ACC112 (cell line): ENCODE measurements around the gene ARHGEF11.

Experiments
- H2AFZ ChIP-seq: fragments of 200-600 bp; sonication (generic); one replicate; pipeline ENCODE4 v1.6.0; 2017; ENCODE audit warnings: antibody characterized with exemption, low read length; ENCODE audit not compliant: unreplicated experiment
- H3K27ac ChIP-seq: fragments of 200-600 bp; sonication (generic); 2 replicates; pipeline ENCODE4 v1.5.1; 2014; ENCODE audit warnings: low read depth, mild to moderate bottlenecking, antibody characterized with exemption, low read length, moderate library complexity
- H3K27me3 ChIP-seq: fragments of 200-600 bp; sonication (generic); 2 replicates; pipeline ENCODE4 v1.6.1; 2014; ENCODE audit warnings: mild to moderate bottlenecking, antibody characterized with exemption, low read length, moderate library complexity, mixed read lengths; ENCODE audit not compliant: insufficient read depth
- H3K36me3 ChIP-seq: fragments of 200-600 bp; sonication (generic); 2 replicates; pipeline ENCODE4 v1.6.1; 2016; ENCODE audit warnings: mild to moderate bottlenecking, antibody characterized with exemption, low read length, moderate library complexity, mixed read lengths; ENCODE audit not compliant: insufficient read depth
- H3K4me1 ChIP-seq: fragments of 200-600 bp; sonication (generic); one replicate; pipeline ENCODE4 v1.6.1; 2016; ENCODE audit warnings: low read length, mixed read lengths; ENCODE audit not compliant: insufficient read depth, unreplicated experiment, control insufficient read depth
- H3K4me3 ChIP-seq: fragments of 200-600 bp; sonication (generic); 2 replicates; pipeline ENCODE4 v1.5.1; 2014; ENCODE audit warnings: mild to moderate bottlenecking, low read depth, low read length
- H3K79me2 ChIP-seq: fragments of 200-600 bp; sonication (generic); one replicate; pipeline ENCODE4 v1.6.0; 2016; ENCODE audit warnings: low read length; ENCODE audit not compliant: control insufficient read depth, unreplicated experiment, insufficient read depth

The ARHGEF11 gene

GRCh38 chr1:157028674-157029073 lies 16.9 kb downstream of the ARHGEF11 start:
- H3K36me3 ChIP-seq: no peaks in the 10 kb centered on the region
- H3K4me3 ChIP-seq: no peak overlapping the region
- no peaks in the 10 kb centered on the region for H3K27me3 ChIP-seq
- H2AFZ ChIP-seq: no peak overlapping the region
- H3K79me2 ChIP-seq: peaks cover 61% of the 10 kb centered on the region
- H3K4me1 ChIP-seq: no peaks in the 10 kb centered on the region
- no peak overlapping the region for H3K27ac ChIP-seq

DNA sequence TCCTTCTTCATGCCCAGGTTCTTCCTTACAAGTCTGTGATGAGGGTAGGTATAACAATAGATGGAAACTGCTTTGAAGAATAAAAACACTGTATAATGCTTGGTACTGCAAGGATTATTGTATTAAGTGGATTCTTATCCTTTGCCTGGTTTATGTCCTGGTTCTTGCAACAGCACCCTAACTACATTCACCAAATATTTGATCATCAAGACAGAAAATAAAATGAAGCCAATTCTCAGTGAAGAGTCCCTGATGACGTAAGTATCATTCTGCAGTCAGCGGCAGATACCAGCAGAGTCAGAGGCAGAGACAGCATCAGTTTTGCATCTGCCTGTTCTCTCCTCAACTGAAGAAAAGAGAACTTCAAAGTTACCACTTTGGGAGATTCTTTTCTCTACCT lies 19.7 kb downstream of the ARHGEF11 start:
- peaks cover 42% of the 10 kb centered on the region for H3K79me2 ChIP-seq
- H3K27me3 ChIP-seq: no peaks in the 10 kb centered on the region
- peaks cover 5% of the 10 kb centered on the region; the same call in 1 of the 2 replicates for H3K36me3 ChIP-seq
- H3K4me1 ChIP-seq: no peaks in the 10 kb centered on the region
- no peak overlapping the region for H3K27ac ChIP-seq
- H2AFZ ChIP-seq: no peak overlapping the region
- H3K4me3 ChIP-seq: no peak overlapping the region

GRCh38 chr1:157025385-157025784 lies 20.2 kb downstream of the ARHGEF11 start:
- Histone ChIP-seq H3K27ac (no peak overlapping the region), H3K36me3 (peaks cover 5% of the 10 kb centered on the region; the same call in 1 of the 2 replicates), H3K79me2 (peaks cover 38% of the 10 kb centered on the region), H2AFZ (no peak overlapping the region), H3K27me3 (no peaks in the 10 kb centered on the region), H3K4me1 (no peaks in the 10 kb centered on the region), H3K4me3 (no peak overlapping the region)

GRCh38 chr1:157021688-157022087 lies 23.9 kb downstream of the ARHGEF11 start:
- Histone ChIP-seq H3K4me3 (no peak overlapping the region), H3K79me2 (peaks cover 25% of the 10 kb centered on the region), H3K4me1 (no peaks in the 10 kb centered on the region), H3K27ac (no peak overlapping the region), H3K27me3 (no peaks in the 10 kb centered on the region), H2AFZ (no peak overlapping the region), H3K36me3 (peaks cover 12% of the 10 kb centered on the region)

DNA sequence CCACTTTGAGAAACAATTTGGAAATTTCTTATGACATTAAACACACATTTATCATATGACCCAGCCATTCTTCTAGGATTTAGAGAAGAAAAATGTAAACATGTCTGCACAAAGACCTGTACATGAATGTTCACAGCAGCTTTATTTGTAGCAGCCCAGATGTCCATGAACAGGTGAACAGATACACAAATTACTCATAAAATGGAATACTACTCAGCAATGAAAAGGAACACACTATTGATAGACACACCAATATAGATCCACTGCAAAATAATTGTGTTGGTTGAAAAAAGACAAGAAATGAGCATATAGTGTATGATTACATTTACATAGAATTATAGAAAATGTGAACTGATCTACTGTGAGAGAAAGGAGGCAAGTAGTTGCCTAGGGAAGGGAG lies 26.1 kb downstream of the ARHGEF11 start:
- H3K27me3 ChIP-seq: no peaks in the 10 kb centered on the region
- no peaks in the 10 kb centered on the region for H3K4me1 ChIP-seq
- H3K36me3 ChIP-seq: peaks cover 12% of the 10 kb centered on the region
- H3K4me3 ChIP-seq: no peak overlapping the region
- no peak overlapping the region for H2AFZ ChIP-seq
- H3K79me2 ChIP-seq: peaks cover 9% of the 10 kb centered on the region
- no peak overlapping the region for H3K27ac ChIP-seq

DNA sequence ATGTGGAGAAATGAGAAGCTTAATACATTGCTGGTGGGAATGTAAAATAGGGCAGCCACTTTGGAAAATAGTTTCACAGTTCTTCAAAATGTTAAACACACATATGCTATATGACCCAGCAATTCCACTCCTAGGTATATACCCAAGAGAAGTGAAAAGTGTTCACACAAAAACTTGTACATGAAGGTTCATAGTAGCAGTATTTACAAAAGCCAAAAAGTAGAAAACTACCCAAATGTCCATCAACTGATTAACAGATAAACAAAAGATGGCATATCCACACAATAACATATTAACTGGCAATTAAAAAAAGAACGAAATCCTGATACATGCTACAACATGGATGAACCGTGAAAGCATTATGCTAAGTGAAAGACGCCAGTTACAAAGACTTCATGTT lies 33.7 kb downstream of the ARHGEF11 start:
- H3K4me1 ChIP-seq: peaks cover 12% of the 10 kb centered on the region
- H2AFZ ChIP-seq: no peak overlapping the region
- H3K79me2 ChIP-seq: peaks cover 14% of the 10 kb centered on the region
- no peak overlapping the region for H3K27ac ChIP-seq
- no peaks in the 10 kb centered on the region for H3K36me3 ChIP-seq
- H3K4me3 ChIP-seq: no peak overlapping the region
- no peaks in the 10 kb centered on the region for H3K27me3 ChIP-seq

DNA sequence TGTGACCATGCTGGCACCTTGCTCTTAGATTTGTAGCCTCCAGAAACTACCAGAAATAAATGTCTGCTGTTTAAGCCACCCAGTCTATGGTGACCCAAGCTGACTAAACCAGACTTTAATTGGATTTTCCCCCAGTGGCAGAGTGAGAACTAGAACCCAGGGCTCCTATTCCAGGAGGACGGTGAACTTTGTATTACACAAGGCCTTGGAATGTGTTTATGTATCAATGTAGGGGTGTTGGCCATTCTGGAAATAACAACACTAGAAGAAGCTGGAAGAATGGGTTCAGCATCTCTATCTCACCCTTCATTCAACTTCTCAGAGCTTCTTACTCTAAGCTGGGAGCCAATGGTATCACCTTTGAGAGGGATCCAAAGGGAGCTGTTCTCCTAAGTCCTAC lies 37.0 kb downstream of the ARHGEF11 start:
- Histone ChIP-seq H2AFZ (no peak overlapping the region), H3K4me3 (no peak overlapping the region), H3K36me3 (no peaks in the 10 kb centered on the region), H3K27me3 (no peaks in the 10 kb centered on the region), H3K27ac (no peak overlapping the region), H3K79me2 (peaks cover 20% of the 10 kb centered on the region), H3K4me1 (peaks cover 12% of the 10 kb centered on the region)

GRCh38 chr1:157007306-157007705 lies 38.2 kb downstream of the ARHGEF11 start:
- Histone ChIP-seq H3K4me3 (no peak overlapping the region), H3K36me3 (no peaks in the 10 kb centered on the region), H3K27me3 (no peaks in the 10 kb centered on the region), H3K27ac (no peak overlapping the region), H3K79me2 (peaks cover 25% of the 10 kb centered on the region), H2AFZ (no peak overlapping the region), H3K4me1 (peaks cover 12% of the 10 kb centered on the region)

- H3K27me3 ChIP-seq: no peaks in the 10 kb centered on the region
- peaks cover 12% of the 10 kb centered on the region for H3K4me1 ChIP-seq
- no peak overlapping the region for H2AFZ ChIP-seq
- H3K79me2 ChIP-seq: peaks cover 24% of the 10 kb centered on the region
- H3K36me3 ChIP-seq: no peaks in the 10 kb centered on the region
- H3K4me3 ChIP-seq: no peak overlapping the region
- H3K27ac ChIP-seq: no peak overlapping the region
Measured at GRCh38 chr1:157006676-157007075, 38.9 kb downstream of the ARHGEF11 start.

DNA sequence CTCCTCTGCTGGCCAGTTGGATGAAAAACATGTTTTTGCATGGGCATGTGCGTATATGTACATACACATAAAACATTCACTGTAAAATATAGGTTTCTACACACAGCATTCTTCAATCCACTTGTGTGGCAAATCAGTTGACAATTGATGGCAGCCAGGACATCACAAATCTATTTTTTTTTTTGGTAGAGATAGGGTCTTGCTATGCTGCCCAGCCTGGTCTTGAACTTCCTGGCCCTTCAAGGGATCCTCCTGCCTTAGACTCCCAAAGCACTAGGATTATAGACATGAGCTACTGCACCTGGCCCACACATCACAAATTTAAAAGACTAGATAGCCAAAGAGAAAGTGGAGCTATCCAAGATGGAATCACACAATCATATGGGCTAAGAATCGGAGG lies 39.6 kb downstream of the ARHGEF11 start:
- no peaks in the 10 kb centered on the region for H3K36me3 ChIP-seq
- peaks cover 12% of the 10 kb centered on the region for H3K4me1 ChIP-seq
- peaks cover 22% of the 10 kb centered on the region for H3K79me2 ChIP-seq
- H3K27ac ChIP-seq: no peak overlapping the region
- no peak overlapping the region for H3K4me3 ChIP-seq
- H3K27me3 ChIP-seq: no peaks in the 10 kb centered on the region
- no peak overlapping the region for H2AFZ ChIP-seq

DNA sequence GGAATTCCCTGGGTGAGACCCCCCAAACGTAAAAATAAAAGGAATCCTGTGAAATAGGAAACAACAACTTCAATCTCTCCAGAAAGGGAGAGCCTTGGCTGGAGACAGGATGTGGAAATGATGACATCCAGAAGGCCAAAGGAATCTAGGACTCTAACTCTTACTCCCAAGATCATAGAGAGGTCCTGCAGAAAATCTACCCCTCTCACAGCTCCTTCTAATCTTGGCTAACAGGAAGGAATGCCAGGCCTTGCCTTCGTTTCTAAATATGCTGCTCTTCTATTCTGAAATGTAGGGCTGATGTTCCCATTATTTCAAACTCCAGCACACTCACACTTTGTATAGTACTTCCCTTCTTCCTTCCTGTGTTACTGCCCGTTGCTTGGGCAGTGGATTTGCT lies 40.7 kb downstream of the ARHGEF11 start:
- Histone ChIP-seq H3K36me3 (no peaks in the 10 kb centered on the region), H3K27ac (no peak overlapping the region), H3K4me1 (peaks cover 12% of the 10 kb centered on the region), H3K27me3 (no peaks in the 10 kb centered on the region), H3K4me3 (no peak overlapping the region), H2AFZ (no peak overlapping the region), H3K79me2 (peaks cover 19% of the 10 kb centered on the region)
